K562 (cell line): ENCODE measurements around the gene ARHGAP29. TPM values are rescaled to one million over a fixed set of nuclear protein-coding genes. Genes with fewer than 3 reads are reported as not detected.

Experiments used
- BCLAF1 ChIP-seq, 2 experiments: fragments of 450-650 bp in 1 of 2; IDR thresholded peaks; 2 replicates each; pipeline ENCODE4 v1.6.1; 2011 to 2017; ENCODE audit warnings: low read depth in 2 of 2, antibody characterized with exemption in 1 of 2, borderline replicate concordance in 1 of 2, low read length in 1 of 2, mild to moderate bottlenecking in 1 of 2, mixed read lengths in 1 of 2; ENCODE audit not compliant: control insufficient read depth in 1 of 2
- CCNT2 ChIP-seq: IDR thresholded peaks from 2 replicates; pipeline ENCODE4 v1.6.1; 2011; ENCODE audit warnings: borderline replicate concordance, low read depth, mild to moderate bottlenecking, moderate library complexity, mixed read lengths, low read length; ENCODE audit not compliant: insufficient read length; ENCODE audit errors: extremely low read depth
- PATZ1 ChIP-seq: fragments of 250-450 bp; sonication (Bioruptor Pico); IDR thresholded peaks from 2 replicates; pipeline ENCODE4 v1.5.0; 2020; ENCODE audit warnings: mild to moderate bottlenecking, borderline replicate concordance
- PBX2 ChIP-seq, 2 experiments: IDR thresholded peaks in 1 of 2; conservative IDR thresholded peaks in 1 of 2; 2 replicates each; pipeline ENCODE4 v1.6.1; 2016; ENCODE audit warnings: low read depth in 2 of 2, mild to moderate bottlenecking in 1 of 2, missing compliant biosample characterization in 1 of 2, missing genetic modification characterization in 1 of 2, moderate library complexity in 1 of 2
- PREB ChIP-seq: sonication (generic); formaldehyde crosslinking; IDR thresholded peaks from 2 replicates; pipeline ENCODE4 v1.8.1; 2023; ENCODE audit warnings: mild to moderate bottlenecking, missing genetic modification reagents
- PRPF4 ChIP-seq: fragments of 200-400 bp; formaldehyde crosslinking; IDR thresholded peaks from one replicate; pipeline ENCODE4 v1.6.1; 2017; ENCODE audit warnings: low read length, low read depth, mild to moderate bottlenecking; ENCODE audit not compliant: insufficient read depth, poor library complexity, severe bottlenecking
- RNF219 ChIP-seq: fragments of 250-450 bp; sonication (Bioruptor Pico); IDR thresholded peaks from 2 replicates; pipeline ENCODE4 v1.5.0; 2022; ENCODE audit warnings: mild to moderate bottlenecking
- SETDB1 ChIP-seq: IDR thresholded peaks from one replicate; pipeline ENCODE4 v1.6.1; 2012; ENCODE audit warnings: low read length, control low read depth, inconsistent platforms
- SIX5 ChIP-seq, 2 experiments: IDR thresholded peaks; 2 replicates each; pipeline ENCODE4 v1.6.1; 2011; ENCODE audit warnings: low read length in 2 of 2, borderline replicate concordance in 1 of 2, low read depth in 1 of 2, mild to moderate bottlenecking in 1 of 2, moderate library complexity in 1 of 2; ENCODE audit not compliant: insufficient read depth in 1 of 2
- STAT5B ChIP-seq: fragments of 250-450 bp; sonication (Bioruptor Pico); IDR thresholded peaks from 2 replicates; pipeline ENCODE4 v1.8.0; 2021; ENCODE audit warnings: mild to moderate bottlenecking, inconsistent platforms
- TRIM24 ChIP-seq, 2 experiments: fragments of 450-650 bp; IDR thresholded peaks; 2 replicates each; pipeline ENCODE4 v1.6.1; 2016
- ZNF431 ChIP-seq: sonication (generic); formaldehyde crosslinking; IDR thresholded peaks from 2 replicates; pipeline ENCODE4 v1.8.0; 2022; ENCODE audit warnings: mild to moderate bottlenecking, missing genetic modification reagents
- polyA plus RNA-seq, 8 experiments: library from polyadenylated mRNA; depleted of rRNA in 4 of 8; stranded (reverse) in 5 of 8; unstranded in 3 of 8; fragments of >200 nt; fragmentation: Nextera tagmentation in 2 of 8; fragmentation: Illumina TruSeq in 1 of 8; extraction: Ambion mirVana in 2 of 8; extraction: Trizol in 1 of 8; gene quantifications; 2 replicates each; pipeline versions ENCODE4 v1.2.1 to v1.2.3, GENCODE V29; 2011 to 2014; ENCODE audit warnings: inconsistent platforms in 1 of 8, missing spikeins in 1 of 8
- total RNA-seq, 7 experiments: library from RNA; depleted of rRNA in 6 of 7; stranded (reverse); fragments of >200 nt in 6 of 7; fragmentation: Illumina TruSeq in 2 of 7; extraction: Trizol in 2 of 7; gene quantifications; 2 replicates each; pipeline versions ENCODE4 v1.2.1 to v1.2.3, GENCODE V29; 2011 to 2021; ENCODE audit warnings: low replicate concordance in 1 of 7

Gene ARHGAP29
- total and polyA plus RNA-seq, 9 of the 15 experiments (the other 6 are each of a cell fraction or from before 2014, with no cell fraction given): under 0.01 to 0.13 (median 0.02) TPM; not detected in 5

GRCh38 chr1:94142022-94142421, 95.4 kb downstream of the ARHGAP29 start (continued):
- TF ChIP-seq CCNT2 (no peak), RNF219 (CRISPR knock-in tag) (no peak), SETDB1 (no peak), STAT5B (CRISPR knock-in tag) (no peak), TRIM24 (IDR thresholded peaks at IDR 0.05) (no peak), PREB (no peak), SIX5 (IDR thresholded peaks at IDR 0.05; ENCODE audit: borderline replicate concordance in 1 of 2, insufficient read depth in 1 of 2, low read depth in 1 of 2, low read length in 2 of 2) (no peak), ZNF431 (CRISPR knock-in tag) (no peak), PBX2 (CRISPR knock-in tag; IDR thresholded peaks at IDR 0.05; ENCODE audit: low read depth) (no peak), PBX2 (tag; conservative IDR thresholded peaks at IDR 0.05; ENCODE audit: low read depth) (no peak), BCLAF1 (IDR thresholded peaks at IDR 0.05; ENCODE audit: borderline replicate concordance in 1 of 2, control insufficient read depth in 1 of 2, low read depth in 2 of 2, low read length in 1 of 2) (no peak), PATZ1 (no peak), PRPF4 (no peak)
